HG02798 (cell line): Measurements from ENCODE around the gene FUT3.

Experiments used
- ATAC-seq: cut with Tn5 transposase; IDR thresholded peaks from one replicate; pipeline ENCODE4 v1.9.1; 2021; ENCODE audit warnings: mild to moderate bottlenecking; ENCODE audit not compliant: unreplicated experiment, poor library complexity

Gene FUT3

DNA sequence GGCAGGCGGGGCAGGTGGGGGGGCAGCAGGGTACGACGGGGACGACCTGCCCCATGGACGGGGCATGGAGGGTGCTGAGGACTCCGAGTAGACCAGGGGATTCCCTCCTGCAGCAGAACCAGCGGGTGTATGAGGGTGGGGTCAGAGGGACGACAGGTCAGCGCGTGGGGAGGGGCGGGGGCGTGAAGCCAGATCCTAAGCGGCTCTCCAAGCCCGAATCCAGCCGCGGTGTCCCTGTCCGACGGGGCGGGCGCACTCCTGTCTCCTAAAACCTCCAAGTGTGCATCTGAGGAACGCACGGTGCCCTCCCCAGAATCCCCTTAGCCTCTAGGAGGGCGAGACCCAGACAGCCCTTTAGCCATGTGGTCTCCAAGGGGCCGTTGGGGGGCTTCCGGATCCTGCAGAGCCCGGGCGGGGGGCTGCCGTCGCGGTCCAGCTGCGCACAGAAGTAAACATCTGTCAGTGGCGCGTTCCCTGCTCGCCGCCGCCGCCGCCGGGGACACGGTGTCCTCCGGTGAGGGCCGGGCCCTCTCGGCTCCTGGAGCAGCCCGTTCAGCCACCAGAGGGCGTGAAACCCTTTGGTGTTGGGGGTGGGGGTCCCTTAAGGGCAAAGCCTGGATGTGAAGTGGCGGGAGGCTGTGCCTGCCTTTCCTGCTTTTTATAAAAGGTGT is 45.7 kb downstream of the FUT3 start:
- ATAC-seq: no peak

DNA sequence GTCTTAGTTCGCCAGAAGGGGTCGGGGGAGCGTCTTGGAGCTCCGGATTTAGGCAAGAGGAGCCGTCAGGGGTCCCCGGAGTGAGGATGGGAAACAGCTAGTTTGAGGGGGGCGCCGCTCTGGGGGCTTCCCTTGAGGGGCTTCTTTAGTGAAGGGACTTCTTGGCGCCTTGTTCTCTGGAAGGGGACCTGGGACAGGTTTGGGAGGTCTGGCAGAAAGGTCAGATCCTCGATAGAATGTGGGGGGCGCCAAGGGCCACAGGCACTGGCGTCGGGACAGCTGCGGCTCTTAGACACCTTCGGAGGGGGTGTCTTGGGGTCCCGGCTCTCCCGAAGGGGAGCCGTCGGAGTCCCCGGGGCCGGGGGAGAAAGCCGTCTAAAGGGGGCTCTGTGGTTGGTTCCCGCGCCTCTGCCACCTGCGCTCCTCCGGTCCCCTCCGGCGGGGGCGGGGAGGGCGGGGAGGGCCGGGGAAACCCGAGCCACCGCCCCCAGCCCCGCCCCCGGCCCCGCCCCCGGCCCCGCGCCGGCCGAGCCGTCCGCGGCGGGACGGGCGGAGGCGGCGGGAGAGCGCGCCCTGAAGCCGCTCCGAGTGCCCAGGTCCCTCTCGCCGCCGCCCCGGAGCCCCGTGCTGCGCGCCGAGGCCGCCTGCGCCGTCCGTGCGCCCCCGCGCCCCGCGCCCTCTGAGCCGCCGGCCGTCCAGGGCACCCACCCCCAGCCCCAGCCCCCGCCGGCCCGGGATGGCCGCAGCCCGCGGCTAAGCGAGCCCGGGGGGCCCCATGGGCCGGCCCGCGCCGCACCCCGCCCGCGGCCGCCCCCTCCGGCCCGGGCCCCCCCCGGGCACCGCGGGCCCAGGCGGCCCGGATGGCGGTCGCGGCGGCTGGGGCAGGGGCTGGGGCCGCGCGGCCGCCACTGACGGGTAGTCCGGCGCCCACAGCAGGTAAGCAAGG is 46.5 kb downstream of the FUT3 start, which contains the start of gene NRTN:
Gene NRTN, plus strand, starts transcription at position 552 of the 946 bp plus-strand sequence. CDS start 19,099 bp downstream, outside the sequence.
- ATAC-seq: no peak

DNA sequence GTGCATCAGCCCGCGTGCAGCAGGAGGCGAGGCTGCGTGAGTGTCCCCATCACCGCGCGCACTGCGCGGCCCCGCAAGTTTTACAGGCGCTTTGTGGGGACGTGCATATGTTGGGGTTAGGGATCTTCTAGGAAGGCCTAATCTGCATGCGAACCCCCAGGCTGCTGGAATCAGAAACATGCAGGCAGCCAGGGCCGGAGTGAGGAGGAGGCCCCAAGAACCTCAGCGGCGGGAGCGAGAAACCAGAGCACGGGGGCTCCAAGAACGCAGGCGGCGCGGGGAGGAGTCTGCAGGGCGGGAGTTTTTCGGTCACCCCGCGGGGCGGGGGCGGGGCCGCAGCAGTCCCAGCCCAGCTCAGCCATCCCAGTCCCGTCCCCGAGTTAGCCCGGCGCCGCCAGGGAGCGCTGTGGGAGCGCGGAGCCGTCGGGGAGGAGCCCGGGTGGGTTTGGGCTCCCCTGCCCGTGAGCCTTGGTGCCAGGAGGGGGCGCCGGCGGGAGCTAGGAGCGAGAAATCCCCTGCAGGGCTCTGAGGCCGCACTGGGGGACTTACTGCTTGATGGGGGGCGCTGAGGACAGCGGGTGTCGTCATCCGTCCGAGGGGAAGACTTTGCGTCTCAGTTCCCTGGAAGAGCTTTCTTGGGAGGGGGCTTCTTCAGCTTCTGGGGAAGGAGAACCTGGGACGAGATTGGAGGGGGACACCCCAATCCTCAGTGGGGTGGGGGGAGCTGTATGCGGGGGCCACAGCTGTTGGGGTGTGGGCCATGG is 47.3 kb downstream of the FUT3 start:
- ATAC-seq: peak; percentile 79

DNA sequence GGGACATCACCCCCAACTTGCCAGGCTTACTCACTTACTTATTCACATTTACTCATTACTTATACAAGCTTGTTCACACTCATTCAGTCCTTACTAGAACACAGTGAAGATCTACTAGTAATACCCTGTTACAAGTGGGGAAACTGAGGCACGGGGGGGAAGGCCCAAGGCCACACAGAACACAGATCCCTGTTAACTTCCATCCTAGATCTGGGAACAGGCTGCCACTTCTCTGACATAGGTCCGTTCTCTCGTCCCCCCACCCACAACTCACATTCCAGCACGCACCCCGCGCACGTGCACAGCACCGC is 47.9 kb downstream of the FUT3 start:
- ATAC-seq: no peak

DNA sequence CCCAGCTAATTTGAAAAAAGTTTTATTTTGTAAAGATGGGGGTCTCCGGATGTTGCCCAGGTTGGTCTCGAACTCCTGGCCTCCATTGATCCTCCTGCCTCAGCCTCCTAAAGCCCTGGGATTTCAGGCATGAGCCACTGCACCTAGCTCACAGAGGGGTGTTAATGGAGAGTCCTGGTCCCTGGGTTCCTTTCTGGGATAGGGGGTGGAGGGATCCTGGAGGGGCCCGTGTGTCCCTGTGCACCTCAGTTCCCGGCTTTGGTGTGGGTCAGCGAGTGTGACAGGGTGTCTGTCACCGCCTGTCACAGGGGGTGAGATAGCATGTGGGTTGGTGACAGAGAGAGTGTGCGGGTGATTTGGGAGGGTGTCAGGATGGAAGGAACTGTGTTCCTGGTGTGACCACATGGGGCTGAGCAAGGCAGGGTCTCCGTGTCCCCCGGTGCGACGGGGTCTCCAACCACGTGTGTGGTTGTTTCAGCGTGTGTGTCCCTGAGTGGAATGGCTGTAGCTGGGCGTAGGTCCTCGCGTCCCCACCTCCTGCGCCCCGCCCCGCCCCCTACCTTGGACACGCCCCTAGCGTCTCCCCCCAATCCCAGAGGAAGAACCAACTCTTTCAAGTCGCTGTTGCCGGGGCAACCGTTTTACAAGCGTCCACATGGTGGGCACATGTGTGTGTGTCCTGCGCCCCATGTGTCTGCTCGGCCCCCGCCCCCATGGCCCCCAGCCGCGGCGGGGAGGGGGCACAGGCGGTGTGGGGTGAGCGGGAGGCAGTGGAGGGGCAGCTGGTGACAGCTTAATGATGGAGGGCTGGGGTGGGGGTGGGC is 49.2 kb downstream of the FUT3 start:
- no peak for ATAC-seq

DNA sequence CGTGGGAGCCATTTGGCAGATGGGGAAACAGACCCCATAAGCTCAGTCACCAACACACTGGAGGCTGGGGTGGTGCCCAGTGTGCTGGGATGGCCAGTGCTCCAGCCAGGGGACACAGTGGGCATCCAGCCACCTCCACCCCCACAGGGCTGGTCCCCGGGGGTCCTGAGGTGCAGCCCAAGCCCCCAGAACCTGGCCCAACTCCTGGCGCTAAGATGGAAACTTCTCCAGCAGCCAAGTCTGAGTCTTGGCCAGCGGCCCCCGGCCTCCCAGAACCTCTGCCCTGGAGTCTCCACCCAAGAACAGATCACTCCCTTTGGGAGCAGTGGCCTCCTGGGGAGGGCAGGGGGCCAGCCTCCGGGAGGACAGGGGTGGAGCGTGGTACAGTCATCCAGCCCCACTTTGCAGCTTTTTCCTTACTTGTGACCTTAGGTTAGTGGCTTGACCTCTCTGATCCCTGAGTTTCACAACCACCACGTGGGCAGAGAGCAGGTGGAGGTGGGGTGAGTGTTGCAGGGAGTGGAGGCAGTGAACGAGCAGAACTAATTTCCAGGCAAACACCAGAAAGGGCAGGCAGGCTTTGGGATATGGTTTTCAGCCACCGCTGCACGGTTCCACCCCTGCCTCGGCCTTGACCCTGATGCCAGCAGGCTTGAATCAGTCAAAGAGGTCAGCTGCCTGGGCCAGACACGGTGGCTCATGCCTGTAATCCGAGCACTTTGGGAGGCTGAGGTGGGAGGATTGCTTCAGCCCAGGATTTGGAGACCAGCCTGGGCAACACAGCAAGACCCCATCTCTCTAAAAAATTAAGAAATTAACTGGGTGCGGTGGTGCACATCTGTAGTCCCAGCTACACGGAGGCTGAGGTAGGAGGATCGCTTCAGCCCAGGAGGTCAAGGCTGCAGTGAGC is 50.6 kb downstream of the FUT3 start:
- no peak for ATAC-seq

DNA sequence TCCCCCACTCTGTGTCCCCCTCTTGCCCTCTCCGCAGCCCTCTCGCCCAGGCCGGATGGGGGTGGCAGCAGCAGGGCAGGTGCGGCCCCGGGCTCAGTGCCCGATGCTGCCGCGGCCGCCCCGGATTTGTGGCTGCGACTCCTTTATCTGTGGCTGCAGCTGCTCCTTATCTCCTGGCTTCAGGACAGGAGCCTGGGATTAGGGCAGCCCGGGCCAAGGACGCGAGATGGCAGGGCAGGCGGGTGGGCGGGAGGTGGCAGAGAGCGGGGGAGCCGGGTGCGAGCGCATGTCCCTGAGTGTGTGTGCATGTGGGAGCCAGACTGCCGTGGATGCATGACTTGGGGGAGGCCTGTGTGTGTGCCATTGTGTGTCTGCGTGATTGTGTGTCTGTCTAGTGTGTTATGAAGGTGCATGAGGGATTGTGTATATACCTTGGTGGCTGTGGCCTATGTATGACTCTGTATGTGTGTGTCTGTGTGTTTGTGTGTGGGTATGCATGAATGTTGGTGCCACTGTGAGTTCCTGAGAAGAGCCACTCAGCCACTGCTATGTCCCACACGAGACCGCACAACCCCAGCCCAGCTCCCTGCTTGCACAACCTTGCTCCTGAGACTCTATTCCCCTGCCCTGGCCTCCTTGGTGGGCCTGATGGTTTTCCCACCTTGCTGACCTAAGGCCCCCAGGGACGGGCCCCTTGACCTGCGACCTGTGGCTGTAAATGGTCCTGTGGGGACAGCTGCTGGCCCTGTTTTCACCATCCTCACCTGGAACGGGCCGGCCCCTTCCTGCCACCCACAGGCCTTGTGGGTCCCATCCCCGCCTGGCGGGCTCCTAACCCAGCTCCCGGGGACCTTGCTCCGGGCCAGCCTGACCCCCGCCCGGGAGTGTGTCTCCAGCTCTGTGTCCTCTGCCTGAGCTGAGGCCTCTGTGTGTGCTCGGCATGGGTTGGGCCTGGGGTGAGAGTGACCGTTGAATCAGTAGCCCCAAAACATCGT is 51.7 kb downstream of the FUT3 start:
- ATAC-seq: no peak

DNA sequence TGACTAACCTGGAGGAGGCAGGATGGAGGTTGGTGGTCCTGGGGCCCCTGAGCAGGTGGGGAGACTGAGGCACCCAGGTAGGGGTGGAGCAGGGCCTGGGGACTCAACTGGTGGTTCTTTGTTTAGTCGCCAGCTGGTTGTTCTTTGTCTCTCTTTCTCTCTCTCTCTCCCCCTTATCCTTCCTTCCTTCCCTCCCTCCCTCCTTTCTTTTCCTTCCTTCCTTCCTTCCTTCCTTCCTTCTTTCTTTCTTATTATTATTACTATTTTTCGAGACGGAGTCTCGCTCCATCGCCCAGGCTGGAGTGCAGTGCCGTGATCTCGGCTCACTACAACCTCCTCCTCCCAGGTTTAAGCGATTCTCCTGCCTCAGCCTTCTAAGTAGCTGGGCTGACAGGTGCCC is 53.0 kb downstream of the FUT3 start:
- no peak for ATAC-seq

DNA sequence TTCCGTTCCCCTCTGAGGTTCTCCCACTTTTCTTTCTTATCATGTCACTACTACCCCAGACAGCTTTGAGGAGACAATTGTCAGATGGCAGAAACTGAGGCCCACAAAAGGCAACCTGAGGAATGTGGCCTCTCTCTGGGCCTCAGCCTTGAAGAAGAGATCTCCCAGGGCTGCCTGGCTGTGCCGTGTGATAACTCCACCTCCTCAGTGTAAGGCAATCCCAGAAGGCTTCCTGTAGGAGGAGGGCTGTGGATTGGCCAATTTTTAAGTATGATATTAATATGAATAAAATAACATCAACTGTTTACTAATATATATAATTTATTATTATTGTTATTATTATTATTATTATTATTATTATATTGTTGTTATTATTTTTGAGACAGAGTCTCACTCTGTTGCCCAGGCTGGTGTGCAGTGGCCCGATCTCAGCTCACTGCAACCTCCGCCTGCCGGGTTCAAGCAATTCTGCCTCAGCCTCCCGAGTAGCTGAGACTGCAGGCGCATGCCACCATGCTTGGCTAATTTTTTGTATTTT is 55.8 kb downstream of the FUT3 start:
- no peak for ATAC-seq

DNA sequence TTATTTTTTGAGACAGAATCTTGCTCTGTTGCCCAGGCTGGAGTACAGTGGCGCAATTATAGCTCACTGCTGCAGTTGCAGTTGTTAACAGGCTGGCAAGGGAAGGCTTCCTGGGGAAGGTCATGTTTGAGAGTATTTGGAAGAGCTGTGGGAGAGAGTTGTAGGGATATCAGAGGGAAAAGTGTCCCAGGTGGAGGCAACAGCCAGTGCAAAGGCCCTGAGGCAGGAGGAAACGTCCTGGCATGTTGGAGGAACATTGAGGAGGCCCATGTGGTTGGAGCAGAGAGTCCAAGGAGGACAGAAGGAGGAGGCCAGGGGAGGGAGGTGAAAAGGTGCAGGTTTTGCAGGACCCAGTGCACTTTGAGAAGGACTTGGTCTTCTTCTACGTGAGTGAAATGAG is 58.1 kb downstream of the FUT3 start:
- no peak for ATAC-seq
